Measurements from ENCODE around the gene TMEM101.
A peak's percentile ranks its signal among the peaks of the same experiment; 100 is the strongest.
"Not testable (repeated sequence)": the region's sequence is repeated elsewhere in the genome, so short reads cannot be mapped to it uniquely, and the experiment has no call there.

TMEM101 gene

DNA sequence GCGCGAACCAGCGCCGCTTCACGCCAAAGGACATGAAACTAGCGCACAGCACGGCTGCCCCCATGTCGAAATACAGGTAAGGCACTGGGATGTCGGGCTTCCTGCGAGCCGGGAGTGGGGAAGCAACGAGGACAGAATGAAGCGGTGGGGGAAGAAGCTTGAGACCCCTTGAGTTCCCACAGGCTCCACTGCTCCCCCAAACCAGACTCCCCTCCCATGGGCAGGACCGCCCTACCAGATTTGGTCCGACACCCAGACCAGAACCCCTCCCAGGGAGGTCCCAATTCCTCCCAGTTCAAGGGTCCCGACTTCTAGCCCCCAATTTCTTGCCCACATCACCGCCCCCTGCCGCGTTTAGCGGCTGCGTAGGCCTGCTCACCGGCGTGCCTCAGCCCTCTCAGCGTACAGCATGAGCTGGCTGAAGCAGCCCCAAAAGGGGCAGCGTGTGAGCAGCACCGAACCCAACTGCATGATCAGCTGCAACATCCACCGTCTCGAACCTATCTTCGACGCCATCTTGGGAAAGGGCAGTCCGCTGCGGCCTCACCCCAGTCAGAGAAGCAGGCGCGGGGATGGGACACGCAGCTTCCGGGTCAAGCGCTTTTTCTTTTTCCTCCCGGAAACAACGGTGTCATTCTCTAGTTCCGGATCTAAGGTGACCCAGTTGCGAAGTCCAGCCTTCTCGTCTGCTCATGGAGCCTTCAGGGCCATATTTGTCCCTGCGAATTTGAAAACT is at the start of gene TMEM101:
TMEM101 (minus strand) TSS at position 527 of the 736 bp plus-strand sequence; CDS start at position 516, 11 bp downstream.
- peak; percentile 89 to 94 for DNase-seq (ENCODE audit: low read depth in 1 of 2, low spot score in 1 of 2)
- in situ Hi-C loops (cut with HindIII; ENCODE audit: low pct_unique_long_range_greater_than_20kb, low sequenced_read_pairs) = no loop called here
- no peak for TF ChIP-seq JUND (IDR thresholded peaks at IDR 0.05; ENCODE audit: low read depth)

DNA sequence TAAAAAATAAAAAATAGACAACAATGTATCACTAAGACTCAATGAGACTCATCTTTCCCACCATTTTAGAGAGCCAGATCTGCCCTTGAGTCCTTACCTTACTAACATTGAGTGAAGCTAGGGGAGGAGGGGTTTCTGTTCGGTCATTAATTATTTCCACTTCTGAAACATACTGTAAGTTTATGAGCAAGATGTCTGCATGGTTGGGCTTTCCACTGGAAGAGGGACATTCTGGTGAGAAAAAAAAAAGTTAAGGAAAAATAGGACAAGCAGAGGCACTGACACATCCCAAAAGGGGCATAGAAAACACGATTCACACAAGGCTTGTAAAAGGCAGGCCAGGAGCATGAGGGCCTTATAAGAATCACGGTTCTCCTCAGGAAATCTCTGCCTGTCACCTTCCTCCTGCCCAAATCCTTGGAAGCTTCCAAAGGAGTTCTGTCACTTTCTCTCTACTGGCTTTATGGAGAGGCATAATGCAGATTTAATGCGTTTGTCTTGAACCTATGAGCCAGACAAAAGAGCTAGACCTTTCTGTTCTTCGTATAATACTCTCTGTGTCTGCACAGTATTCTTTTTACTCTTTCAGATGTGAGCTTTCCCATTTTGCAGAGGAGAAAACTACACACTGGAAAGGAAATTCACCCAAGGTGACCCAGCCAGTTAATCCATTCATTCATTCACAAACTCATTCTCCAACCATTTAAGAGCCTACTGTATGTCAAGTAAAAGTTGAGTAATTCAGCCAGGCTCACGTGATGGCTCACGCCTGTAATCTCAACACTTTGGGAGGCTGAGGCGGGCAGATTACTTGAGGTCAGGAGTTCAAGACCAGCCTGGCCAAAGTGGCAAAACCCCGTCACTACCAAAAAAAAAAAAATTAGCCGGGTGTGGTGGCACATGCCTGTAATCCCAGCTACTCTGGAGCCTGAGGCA is 49.2 kb upstream of the TMEM101 start:
- DNase-seq (ENCODE audit: low read depth in 1 of 2, low spot score in 1 of 2) = no peak
- in situ Hi-C loops (cut with HindIII; ENCODE audit: low pct_unique_long_range_greater_than_20kb, low sequenced_read_pairs) = no loop called here
- no peak for TF ChIP-seq JUND (IDR thresholded peaks at IDR 0.05; ENCODE audit: low read depth)

DNA sequence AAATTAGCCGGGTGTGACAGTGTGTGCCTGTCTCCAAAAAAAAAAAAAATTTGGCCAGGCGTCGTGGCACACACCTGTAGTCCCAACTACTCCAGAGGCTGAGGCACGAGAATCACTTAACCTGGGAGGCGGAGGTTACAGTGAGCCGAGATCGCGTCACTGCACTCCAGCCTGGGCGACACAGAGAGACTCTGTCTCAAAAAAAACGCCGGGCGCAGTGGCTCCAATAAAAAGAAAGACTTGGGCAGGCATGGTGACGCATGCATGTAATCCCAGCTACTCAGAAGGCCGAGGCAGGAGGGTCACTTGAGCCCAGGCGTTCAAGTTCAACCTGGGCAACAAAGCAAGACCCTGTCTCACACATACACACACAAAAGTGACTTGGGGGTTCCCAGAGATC is 48.1 kb upstream of the TMEM101 start:
- no peak for TF ChIP-seq JUND (IDR thresholded peaks at IDR 0.05; ENCODE audit: low read depth)

DNA sequence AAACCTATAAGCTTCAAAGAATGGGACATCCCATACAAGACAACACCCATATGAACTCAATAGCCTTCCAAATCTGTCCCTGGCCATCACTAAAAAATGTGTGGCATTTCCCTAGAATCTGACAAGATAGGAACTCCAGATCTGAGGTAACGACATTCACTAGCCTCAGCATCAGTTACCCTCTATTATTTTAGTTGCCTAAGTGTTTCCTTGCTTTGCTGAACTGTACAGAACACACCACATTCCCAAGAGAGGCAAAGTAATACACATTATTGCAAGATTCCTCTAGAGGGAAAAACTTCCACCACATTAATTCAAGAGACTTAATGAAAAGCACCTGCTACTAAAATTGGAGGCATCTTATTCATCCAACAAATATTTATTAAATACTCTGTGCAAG is 46.7 kb upstream of the TMEM101 start:
- DNase-seq (ENCODE audit: low read depth in 1 of 2, low spot score in 1 of 2) = no peak
- no peak for TF ChIP-seq JUND (IDR thresholded peaks at IDR 0.05; ENCODE audit: low read depth)
- in situ Hi-C loops (cut with HindIII; ENCODE audit: low pct_unique_long_range_greater_than_20kb, low sequenced_read_pairs) = no loop called here

More for the DNA sequence above, 48.1 kb upstream of the TMEM101 start:
- no peak for DNase-seq (ENCODE audit: low read depth in 1 of 2, low spot score in 1 of 2)
- in situ Hi-C loops (cut with HindIII; ENCODE audit: low pct_unique_long_range_greater_than_20kb, low sequenced_read_pairs) = no loop called here

DNA sequence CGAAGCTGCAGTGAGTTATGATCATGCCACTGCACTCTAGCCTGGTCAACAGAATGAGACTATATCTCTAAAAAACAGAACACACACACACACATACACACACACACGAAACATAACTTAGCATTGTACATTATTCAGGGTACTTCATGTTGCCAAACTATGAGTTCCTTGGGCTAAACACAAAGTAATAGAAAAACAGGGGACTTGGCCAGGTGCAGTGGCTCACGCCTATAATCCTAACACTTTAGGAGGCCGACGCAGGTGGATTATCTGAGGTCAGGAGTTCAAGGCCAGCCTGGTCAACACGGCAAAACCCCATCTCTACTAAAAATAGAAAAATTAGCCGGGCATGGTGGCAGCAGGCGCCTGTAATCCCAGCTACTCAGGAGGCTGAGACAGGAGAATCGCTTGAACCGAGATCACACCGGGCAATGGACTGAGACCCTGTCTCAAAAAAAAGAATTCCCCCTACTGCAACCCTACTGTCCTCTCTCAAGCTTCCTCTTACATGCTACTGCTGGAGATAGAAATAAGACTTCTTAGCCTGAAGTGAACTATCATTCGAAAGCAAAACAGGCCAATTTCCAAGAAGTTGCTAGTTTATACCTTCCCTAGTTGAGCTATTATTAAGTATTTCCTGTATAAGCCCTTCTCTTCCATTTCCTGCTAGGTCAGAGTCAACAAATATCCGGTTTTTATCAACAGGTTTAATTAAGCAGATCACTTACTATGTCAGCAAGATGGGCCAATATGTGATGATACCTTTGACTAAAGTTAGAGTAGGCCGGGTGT is 44.5 kb upstream of the TMEM101 start:
- no peak for TF ChIP-seq JUND (IDR thresholded peaks at IDR 0.05; ENCODE audit: low read depth)
- in situ Hi-C loops (cut with HindIII; ENCODE audit: low pct_unique_long_range_greater_than_20kb, low sequenced_read_pairs) = no loop called here
- no peak for DNase-seq (ENCODE audit: low read depth in 1 of 2, low spot score in 1 of 2)

DNA sequence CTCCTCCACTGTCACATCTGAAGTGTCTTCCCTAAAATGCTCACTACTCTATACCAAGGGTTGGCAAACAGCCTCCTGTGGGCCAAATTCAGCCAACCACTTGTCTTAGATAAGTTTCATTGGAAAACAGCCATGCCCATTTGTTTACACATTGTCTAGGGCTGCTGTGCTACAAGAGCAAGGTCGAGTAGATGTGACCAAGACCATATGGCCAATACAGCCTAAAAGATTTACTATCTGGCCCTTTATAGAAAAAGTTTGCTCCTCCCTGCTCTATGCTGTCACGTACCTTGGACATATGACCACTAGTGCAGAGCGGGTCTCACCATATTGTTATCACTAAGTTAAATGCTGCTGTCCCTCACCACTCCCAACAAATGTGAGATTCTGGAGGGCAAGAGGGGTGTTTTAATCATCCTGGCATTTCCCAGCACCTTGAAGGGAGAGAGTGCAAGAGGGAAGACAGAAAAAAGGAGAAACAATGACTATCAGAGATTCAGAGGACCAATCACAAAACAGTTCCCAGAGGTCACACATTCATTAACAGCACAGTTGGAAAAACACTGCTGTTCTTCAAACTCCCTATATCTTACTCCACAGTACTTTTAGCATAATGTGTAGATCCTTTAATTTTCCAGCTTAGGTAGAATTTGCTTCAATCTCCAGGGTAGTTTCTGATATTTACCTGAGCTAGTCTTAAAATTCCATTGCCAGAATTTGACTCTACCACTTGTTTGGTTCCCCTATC is 38.5 kb upstream of the TMEM101 start:
- no peak for DNase-seq (ENCODE audit: low read depth in 1 of 2, low spot score in 1 of 2)
- in situ Hi-C loops (cut with HindIII; ENCODE audit: low pct_unique_long_range_greater_than_20kb, low sequenced_read_pairs) = no loop called here
- no peak for TF ChIP-seq JUND (IDR thresholded peaks at IDR 0.05; ENCODE audit: low read depth)

DNA sequence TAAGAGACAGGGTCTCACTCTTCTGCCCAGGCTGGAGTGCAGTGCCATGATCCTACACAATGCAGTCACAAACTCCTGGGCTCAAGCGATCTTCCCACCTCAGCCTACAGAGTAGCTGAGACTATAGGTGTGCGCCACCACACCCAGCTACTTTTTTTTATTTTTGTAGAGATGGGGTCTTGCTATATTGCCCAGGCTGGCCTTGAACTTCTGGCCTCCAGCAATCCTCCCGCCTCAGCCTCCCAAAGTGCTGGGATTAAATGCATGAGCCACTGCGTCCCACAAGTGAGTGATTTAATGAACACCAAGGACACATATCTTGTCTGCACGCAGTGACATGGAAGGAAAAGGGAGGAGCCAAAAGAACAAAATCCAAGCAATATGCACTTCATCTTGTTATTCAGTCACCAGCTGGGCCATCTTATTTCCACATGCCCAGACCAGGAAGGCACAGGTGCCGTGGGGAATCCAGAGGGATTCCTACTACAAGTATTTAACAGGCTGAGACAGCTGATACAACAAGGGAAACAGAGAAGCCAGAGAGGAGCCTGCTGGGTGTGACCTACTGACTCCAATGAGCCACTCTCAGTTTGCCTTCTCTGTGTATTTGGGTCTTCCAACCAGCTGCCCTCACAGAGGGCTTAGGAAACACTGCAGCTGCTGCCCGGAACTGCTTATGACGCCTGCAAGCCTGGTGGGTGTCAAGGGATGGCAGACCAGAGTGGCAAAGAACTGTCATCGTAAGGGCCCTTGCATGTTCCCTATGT is 34.7 kb upstream of the TMEM101 start:
- TF ChIP-seq JUND (IDR thresholded peaks at IDR 0.05; ENCODE audit: low read depth) = no peak
- DNase-seq (ENCODE audit: low read depth in 1 of 2, low spot score in 1 of 2) = no peak
- in situ Hi-C loops (cut with HindIII; ENCODE audit: low pct_unique_long_range_greater_than_20kb, low sequenced_read_pairs) = no loop called here

DNA sequence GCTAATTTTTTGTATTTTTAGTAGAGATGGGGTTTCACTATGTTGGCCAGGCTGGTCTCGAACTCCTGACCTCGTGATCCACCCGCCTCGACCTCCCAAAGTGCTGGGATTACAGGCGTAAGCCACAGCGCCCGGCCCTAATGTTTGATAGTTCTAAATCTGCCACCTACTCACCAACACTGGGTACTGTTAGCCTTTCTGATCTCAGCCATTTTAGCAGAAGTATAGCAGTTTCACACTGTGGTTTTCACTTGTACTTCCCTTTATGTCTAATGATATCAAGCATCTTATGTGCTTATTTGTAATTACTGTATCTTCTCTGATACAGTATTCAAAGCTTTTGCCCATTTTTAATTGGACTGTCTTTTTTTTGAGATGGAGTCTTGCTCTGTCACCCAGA is 32.1 kb upstream of the TMEM101 start:
- DNase-seq (ENCODE audit: low read depth in 1 of 2, low spot score in 1 of 2); in situ Hi-C loops (cut with HindIII; ENCODE audit: low pct_unique_long_range_greater_than_20kb, low sequenced_read_pairs): not testable (repeated sequence)

DNA sequence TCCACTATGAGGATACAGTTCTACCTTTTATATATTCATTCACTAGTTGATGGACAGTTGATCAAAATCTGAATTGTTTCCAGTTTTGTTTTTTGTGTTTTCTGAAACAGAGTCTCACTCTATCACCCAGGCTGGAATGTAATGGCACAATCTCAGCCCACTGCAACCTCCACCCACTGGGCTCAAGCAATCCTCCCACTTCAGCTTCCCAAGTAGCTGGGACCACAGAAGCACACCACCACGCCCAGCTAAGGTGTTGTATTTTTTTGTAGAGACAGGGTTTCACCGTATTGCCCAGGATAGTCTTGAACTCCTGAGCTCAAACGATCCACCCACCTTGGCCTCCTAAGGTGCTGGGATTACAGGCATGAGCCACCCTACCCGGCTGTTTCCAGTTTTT is 30.7 kb upstream of the TMEM101 start:
- no peak for DNase-seq (ENCODE audit: low read depth in 1 of 2, low spot score in 1 of 2)
- TF ChIP-seq JUND (IDR thresholded peaks at IDR 0.05; ENCODE audit: low read depth) = no peak
- in situ Hi-C loops (cut with HindIII; ENCODE audit: low pct_unique_long_range_greater_than_20kb, low sequenced_read_pairs) = no loop called here

DNA sequence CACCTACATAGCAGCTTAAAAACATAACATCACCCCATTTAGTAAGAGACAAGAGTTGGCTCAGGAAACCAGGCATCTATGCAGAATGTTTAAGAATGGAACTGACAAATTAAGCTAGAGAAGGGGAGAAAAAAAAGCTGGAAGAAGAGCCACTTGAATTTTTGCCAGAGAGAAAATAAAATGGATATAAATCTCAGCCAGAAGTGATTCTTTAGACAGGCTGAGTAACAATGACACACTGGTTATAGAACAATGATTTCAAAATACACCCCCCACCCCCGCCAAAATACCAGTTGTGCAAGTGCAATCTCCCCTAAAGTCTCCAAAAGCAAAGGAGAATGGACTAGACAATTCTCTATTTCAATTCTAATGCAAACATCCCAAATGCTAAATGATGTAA is 29.3 kb upstream of the TMEM101 start:
- TF ChIP-seq JUND (IDR thresholded peaks at IDR 0.05; ENCODE audit: low read depth) = no peak
- in situ Hi-C loops (cut with HindIII; ENCODE audit: low pct_unique_long_range_greater_than_20kb, low sequenced_read_pairs) = no loop called here

DNA sequence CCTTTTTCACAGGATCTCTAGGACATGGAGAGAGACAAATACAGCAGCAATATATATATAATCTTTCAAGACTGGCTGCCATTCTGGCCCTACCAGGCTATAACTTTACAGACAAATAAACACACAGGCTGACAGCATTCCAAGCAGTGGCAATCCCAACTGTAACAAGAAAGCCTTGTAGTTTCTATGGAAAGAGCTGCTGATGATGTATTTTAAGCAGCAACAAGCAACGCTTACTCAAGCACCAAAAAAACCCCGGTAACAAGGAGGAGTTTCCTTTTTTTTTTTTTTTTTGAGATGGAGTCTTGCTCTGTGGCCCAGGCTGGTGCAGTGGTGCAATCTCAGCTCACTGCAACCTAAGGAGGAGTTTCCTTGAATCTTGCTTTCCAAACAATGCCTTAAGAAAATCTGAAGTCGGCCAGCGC is 28.5 kb upstream of the TMEM101 start:
- no peak for DNase-seq (ENCODE audit: low read depth in 1 of 2, low spot score in 1 of 2)
- in situ Hi-C loops (cut with HindIII; ENCODE audit: low pct_unique_long_range_greater_than_20kb, low sequenced_read_pairs) = no loop called here
- TF ChIP-seq JUND (IDR thresholded peaks at IDR 0.05; ENCODE audit: low read depth) = no peak

More for the DNA sequence above, 29.3 kb upstream of the TMEM101 start:
- DNase-seq (ENCODE audit: low read depth in 1 of 2, low spot score in 1 of 2) = no peak
